Activated CD4-positive, CD25-positive, alpha-beta regulatory T cell treated with anti-CD3 and anti-CD28 coated beads, Interleukin-2, amount 50 U/mL, for 72 hours (primary cell): ENCODE results near the gene TOPBP1.
"Not testable (repeated sequence)": the region's sequence is repeated elsewhere in the genome, so short reads cannot be mapped to it uniquely, and the experiment has no call there.

ENCODE experiments used
- DNase-seq: peaks from one replicate; pipeline ENCODE4 v3.0.0; 2021

Gene TOPBP1

GRCh38 chr3:133673746-133674145 lies 12.0 kb upstream of the TOPBP1 start:
- DNase-seq, result no peak

GRCh38 chr3:133672461-133672860 lies 10.7 kb upstream of the TOPBP1 start:
- DNase-seq, result no peak

GRCh38 chr3:133670525-133670995 lies 8.8 kb upstream of the TOPBP1 start:
- DNase-seq, result no peak

- DNase-seq, result no peak
Measured at GRCh38 chr3:133669949-133670524, 8.3 kb upstream of the TOPBP1 start.

- no peak for DNase-seq
Measured at GRCh38 chr3:133667118-133667517, 5.4 kb upstream of the TOPBP1 start.

- DNase-seq, result not testable (repeated sequence)
Measured at GRCh38 chr3:133665188-133665587, 3.4 kb upstream of the TOPBP1 start.

- no peak for DNase-seq
Measured at GRCh38 chr3:133663569-133664313, 2.0 kb upstream of the TOPBP1 start.

- no peak for DNase-seq
Measured at GRCh38 chr3:133662278-133662651, 524 bp upstream of the TOPBP1 start.

GRCh38 chr3:133659806-133660205 lies 1.9 kb downstream of the TOPBP1 start:
- no peak for DNase-seq

- no peak for DNase-seq
Measured at GRCh38 chr3:133655731-133656515, 5.8 kb downstream of the TOPBP1 start.

GRCh38 chr3:133649486-133650068 lies 12.2 kb downstream of the TOPBP1 start:
- no peak for DNase-seq

- DNase-seq, result no peak
Measured at GRCh38 chr3:133644768-133645167, 17.0 kb downstream of the TOPBP1 start.

GRCh38 chr3:133643611-133644010 lies 18.1 kb downstream of the TOPBP1 start:
- DNase-seq, result no peak

- DNase-seq, result no peak
Measured at GRCh38 chr3:133641254-133641653, 20.5 kb downstream of the TOPBP1 start.

GRCh38 chr3:133633439-133633838 lies 28.3 kb downstream of the TOPBP1 start:
- no peak for DNase-seq

GRCh38 chr3:133629146-133629545 lies 32.6 kb downstream of the TOPBP1 start:
- DNase-seq, result no peak

- no peak for DNase-seq
Measured at GRCh38 chr3:133627789-133628188, 34.0 kb downstream of the TOPBP1 start.

- no peak for DNase-seq
Measured at GRCh38 chr3:133620066-133620784, 41.5 kb downstream of the TOPBP1 start.

GRCh38 chr3:133611534-133611933 lies 50.2 kb downstream of the TOPBP1 start:
- no peak for DNase-seq

GRCh38 chr3:133610031-133610430 lies 51.7 kb downstream of the TOPBP1 start:
- DNase-seq, result no peak

GRCh38 chr3:133608388-133608787 lies 53.4 kb downstream of the TOPBP1 start:
- no peak for DNase-seq

GRCh38 chr3:133607816-133608215 lies 53.9 kb downstream of the TOPBP1 start:
- no peak for DNase-seq

- no peak for DNase-seq
Measured at GRCh38 chr3:133606902-133607301, 54.8 kb downstream of the TOPBP1 start.
